ENCODE data around the gene SLC9A2. TPM values are rescaled to one million over a fixed set of nuclear protein-coding genes. Genes with fewer than 3 reads are reported as not detected.
A peak's percentile ranks its signal among the peaks of the same experiment; 100 is the strongest.

Gene SLC9A2
- total and polyA plus RNA-seq, 2 of the 13 experiments (the other 11 are each of a cell fraction or from before 2014, with no cell fraction given) = 0.02 TPM; not detected in 1

DNA sequence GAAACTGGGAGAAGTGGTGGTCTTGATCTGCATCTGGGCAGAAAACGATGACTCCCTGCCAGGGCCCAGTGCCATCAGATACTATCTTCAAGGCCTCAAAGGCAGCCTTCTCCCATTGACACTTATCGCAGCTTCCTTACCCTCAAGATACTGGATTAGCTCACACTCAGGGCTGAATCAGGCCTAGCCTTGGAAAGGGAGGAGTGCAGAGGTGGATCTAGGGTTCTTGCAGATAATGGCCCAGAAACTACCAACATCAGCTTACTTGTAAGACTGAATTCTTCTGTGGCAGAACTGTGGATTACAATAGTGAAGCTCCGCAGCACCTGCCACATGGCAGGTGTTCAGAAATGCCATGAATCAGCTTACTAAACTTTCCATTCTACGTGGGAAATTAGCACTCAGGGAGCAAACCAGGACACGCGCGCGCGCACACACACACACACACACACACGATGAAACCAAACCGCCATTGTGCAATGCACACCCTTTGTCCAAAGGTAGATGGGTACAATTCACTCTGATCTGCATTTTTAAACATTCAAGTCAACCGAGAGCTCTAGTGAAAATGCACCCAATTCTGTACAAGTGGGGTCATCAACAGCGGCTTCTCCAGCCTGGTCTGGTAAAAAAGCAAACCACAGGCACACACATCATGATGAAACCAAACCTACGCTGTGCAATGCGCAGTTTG lies 116.2 kb downstream of the SLC9A2 start (continued):
- TF ChIP-seq, protein P1, sequence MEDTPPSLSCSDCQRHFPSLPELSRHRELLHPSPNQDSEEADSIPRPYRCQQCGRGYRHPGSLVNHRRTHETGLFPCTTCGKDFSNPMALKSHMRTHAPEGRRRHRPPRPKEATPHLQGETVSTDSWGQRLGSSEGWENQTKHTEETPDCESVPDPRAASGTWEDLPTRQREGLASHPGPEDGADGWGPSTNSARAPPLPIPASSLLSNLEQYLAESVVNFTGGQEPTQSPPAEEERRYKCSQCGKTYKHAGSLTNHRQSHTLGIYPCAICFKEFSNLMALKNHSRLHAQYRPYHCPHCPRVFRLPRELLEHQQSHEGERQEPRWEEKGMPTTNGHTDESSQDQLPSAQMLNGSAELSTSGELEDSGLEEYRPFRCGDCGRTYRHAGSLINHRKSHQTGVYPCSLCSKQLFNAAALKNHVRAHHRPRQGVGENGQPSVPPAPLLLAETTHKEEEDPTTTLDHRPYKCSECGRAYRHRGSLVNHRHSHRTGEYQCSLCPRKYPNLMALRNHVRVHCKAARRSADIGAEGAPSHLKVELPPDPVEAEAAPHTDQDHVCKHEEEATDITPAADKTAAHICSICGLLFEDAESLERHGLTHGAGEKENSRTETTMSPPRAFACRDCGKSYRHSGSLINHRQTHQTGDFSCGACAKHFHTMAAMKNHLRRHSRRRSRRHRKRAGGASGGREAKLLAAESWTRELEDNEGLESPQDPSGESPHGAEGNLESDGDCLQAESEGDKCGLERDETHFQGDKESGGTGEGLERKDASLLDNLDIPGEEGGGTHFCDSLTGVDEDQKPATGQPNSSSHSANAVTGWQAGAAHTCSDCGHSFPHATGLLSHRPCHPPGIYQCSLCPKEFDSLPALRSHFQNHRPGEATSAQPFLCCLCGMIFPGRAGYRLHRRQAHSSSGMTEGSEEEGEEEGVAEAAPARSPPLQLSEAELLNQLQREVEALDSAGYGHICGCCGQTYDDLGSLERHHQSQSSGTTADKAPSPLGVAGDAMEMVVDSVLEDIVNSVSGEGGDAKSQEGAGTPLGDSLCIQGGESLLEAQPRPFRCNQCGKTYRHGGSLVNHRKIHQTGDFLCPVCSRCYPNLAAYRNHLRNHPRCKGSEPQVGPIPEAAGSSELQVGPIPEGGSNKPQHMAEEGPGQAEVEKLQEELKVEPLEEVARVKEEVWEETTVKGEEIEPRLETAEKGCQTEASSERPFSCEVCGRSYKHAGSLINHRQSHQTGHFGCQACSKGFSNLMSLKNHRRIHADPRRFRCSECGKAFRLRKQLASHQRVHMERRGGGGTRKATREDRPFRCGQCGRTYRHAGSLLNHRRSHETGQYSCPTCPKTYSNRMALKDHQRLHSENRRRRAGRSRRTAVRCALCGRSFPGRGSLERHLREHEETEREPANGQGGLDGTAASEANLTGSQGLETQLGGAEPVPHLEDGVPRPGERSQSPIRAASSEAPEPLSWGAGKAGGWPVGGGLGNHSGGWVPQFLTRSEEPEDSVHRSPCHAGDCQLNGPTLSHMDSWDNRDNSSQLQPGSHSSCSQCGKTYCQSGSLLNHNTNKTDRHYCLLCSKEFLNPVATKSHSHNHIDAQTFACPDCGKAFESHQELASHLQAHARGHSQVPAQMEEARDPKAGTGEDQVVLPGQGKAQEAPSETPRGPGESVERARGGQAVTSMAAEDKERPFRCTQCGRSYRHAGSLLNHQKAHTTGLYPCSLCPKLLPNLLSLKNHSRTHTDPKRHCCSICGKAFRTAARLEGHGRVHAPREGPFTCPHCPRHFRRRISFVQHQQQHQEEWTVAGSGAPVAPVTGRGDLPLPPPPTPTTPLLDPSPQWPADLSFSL (CRISPR knock-in tag; IDR thresholded peaks at IDR 0.05) = peak; percentile 72; the same call in 1 of the 2 replicates
- TF ChIP-seq ZNF788 (CRISPR knock-in tag; IDR thresholded peaks at IDR 0.05; ENCODE audit: borderline replicate concordance) = no peak
- TF ChIP-seq, protein P2, sequence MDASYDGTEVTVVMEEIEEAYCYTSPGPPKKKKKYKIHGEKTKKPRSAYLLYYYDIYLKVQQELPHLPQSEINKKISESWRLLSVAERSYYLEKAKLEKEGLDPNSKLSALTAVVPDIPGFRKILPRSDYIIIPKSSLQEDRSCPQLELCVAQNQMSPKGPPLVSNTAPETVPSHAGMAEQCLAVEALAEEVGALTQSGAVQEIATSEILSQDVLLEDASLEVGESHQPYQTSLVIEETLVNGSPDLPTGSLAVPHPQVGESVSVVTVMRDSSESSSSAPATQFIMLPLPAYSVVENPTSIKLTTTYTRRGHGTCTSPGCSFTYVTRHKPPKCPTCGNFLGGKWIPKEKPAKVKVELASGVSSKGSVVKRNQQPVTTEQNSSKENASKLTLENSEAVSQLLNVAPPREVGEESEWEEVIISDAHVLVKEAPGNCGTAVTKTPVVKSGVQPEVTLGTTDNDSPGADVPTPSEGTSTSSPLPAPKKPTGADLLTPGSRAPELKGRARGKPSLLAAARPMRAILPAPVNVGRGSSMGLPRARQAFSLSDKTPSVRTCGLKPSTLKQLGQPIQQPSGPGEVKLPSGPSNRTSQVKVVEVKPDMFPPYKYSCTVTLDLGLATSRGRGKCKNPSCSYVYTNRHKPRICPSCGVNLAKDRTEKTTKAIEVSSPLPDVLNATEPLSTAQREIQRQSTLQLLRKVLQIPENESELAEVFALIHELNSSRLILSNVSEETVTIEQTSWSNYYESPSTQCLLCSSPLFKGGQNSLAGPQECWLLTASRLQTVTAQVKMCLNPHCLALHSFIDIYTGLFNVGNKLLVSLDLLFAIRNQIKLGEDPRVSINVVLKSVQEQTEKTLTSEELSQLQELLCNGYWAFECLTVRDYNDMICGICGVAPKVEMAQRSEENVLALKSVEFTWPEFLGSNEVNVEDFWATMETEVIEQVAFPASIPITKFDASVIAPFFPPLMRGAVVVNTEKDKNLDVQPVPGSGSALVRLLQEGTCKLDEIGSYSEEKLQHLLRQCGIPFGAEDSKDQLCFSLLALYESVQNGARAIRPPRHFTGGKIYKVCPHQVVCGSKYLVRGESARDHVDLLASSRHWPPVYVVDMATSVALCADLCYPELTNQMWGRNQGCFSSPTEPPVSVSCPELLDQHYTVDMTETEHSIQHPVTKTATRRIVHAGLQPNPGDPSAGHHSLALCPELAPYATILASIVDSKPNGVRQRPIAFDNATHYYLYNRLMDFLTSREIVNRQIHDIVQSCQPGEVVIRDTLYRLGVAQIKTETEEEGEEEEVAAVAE (CRISPR knock-in tag; IDR thresholded peaks at IDR 0.05; ENCODE audit: borderline replicate concordance) = no peak
- TF ChIP-seq, protein P3, sequence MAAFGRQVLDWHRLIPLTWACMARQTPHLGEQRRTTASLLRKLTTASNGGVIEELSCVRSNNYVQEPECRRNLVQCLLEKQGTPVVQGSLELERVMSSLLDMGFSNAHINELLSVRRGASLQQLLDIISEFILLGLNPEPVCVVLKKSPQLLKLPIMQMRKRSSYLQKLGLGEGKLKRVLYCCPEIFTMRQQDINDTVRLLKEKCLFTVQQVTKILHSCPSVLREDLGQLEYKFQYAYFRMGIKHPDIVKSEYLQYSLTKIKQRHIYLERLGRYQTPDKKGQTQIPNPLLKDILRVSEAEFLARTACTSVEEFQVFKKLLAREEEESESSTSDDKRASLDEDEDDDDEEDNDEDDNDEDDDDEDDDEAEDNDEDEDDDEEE (CRISPR knock-in tag; IDR thresholded peaks at IDR 0.05) = no peak; the same call in 1 of the 2 replicates
- no peak for TF ChIP-seq HOXA3 (CRISPR knock-in tag; IDR thresholded peaks at IDR 0.05)
- TF ChIP-seq, protein P4, sequence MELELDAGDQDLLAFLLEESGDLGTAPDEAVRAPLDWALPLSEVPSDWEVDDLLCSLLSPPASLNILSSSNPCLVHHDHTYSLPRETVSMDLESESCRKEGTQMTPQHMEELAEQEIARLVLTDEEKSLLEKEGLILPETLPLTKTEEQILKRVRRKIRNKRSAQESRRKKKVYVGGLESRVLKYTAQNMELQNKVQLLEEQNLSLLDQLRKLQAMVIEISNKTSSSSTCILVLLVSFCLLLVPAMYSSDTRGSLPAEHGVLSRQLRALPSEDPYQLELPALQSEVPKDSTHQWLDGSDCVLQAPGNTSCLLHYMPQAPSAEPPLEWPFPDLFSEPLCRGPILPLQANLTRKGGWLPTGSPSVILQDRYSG (CRISPR knock-in tag; IDR thresholded peaks at IDR 0.05) = no peak
- TF ChIP-seq, protein P5, sequence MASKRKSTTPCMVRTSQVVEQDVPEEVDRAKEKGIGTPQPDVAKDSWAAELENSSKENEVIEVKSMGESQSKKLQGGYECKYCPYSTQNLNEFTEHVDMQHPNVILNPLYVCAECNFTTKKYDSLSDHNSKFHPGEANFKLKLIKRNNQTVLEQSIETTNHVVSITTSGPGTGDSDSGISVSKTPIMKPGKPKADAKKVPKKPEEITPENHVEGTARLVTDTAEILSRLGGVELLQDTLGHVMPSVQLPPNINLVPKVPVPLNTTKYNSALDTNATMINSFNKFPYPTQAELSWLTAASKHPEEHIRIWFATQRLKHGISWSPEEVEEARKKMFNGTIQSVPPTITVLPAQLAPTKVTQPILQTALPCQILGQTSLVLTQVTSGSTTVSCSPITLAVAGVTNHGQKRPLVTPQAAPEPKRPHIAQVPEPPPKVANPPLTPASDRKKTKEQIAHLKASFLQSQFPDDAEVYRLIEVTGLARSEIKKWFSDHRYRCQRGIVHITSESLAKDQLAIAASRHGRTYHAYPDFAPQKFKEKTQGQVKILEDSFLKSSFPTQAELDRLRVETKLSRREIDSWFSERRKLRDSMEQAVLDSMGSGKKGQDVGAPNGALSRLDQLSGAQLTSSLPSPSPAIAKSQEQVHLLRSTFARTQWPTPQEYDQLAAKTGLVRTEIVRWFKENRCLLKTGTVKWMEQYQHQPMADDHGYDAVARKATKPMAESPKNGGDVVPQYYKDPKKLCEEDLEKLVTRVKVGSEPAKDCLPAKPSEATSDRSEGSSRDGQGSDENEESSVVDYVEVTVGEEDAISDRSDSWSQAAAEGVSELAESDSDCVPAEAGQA (IDR thresholded peaks at IDR 0.05; ENCODE audit: low read depth) = no peak
- TF ChIP-seq, protein P5 (CRISPR knock-in tag; IDR thresholded peaks at IDR 0.05; ENCODE audit: borderline replicate concordance) = no peak

Measured in HepG2 (cell line).